IMR-90 (cell line): ENCODE results near the gene TNFRSF18. TPM values are rescaled to one million over a fixed set of nuclear protein-coding genes. Genes with fewer than 3 reads are reported as not detected.

Experiments
- ATAC-seq: fragments of 200-7000 bp; cut with Tn5 transposase; 2 replicates; pipeline ENCODE4 v1.9.1; 2020; ENCODE audit warnings: low read depth, mild to moderate bottlenecking, moderate library complexity
- BruUV-seq: library from RNA; stranded (reverse); fragments of 400-500 nt; replicated peaks from 2 replicates; lab custom pipeline; 2021; lab: Mats Ljungman, UMichigan
- CTCF ChIA-PET: fragments of 300-600 bp; formaldehyde crosslinking; extraction: SDS; loops from one replicate; lab custom pipeline; 2021; ENCODE audit warnings: antibody characterized with exemption; lab: Yijun Ruan, JAX
- POLR2A ChIA-PET: fragments of 300-600 bp; sonication (Branson Sonifier 250); formaldehyde crosslinking; loops from one replicate; lab custom pipeline; 2022; ENCODE audit warnings: antibody characterized with exemption; ENCODE audit not compliant: unreplicated experiment; lab: Charles Lee
- DNase-seq: peaks from one replicate; pipeline ENCODE4 v3.0.0; 2013
- H2AFZ ChIP-seq: replicated peaks from 2 replicates; pipeline ENCODE3; 2013; ENCODE audit warnings: low read length, mild to moderate bottlenecking; ENCODE audit not compliant: poor library complexity
- H2AK5ac ChIP-seq: 2 replicates; pipeline ENCODE4 v1.6.1; 2013; ENCODE audit warnings: low read depth, low read length, inconsistent platforms
- H2AK9ac ChIP-seq: replicated peaks from 2 replicates; pipeline ENCODE3; 2013; ENCODE audit warnings: mild to moderate bottlenecking, low read depth, low read length, moderate library complexity; ENCODE audit not compliant: poor library complexity
- H2BK120ac ChIP-seq: 2 replicates; pipeline ENCODE4 v1.6.1; 2013; ENCODE audit warnings: low read depth, low read length, inconsistent platforms
- H2BK15ac ChIP-seq: 3 replicates; pipeline ENCODE4 v1.6.1; 2013; ENCODE audit warnings: low read depth, low read length, inconsistent platforms
- H2BK20ac ChIP-seq: 2 replicates; pipeline ENCODE4 v1.6.1; 2013; ENCODE audit warnings: low read depth, mild to moderate bottlenecking, inconsistent platforms, low read length, moderate library complexity
- H2BK5ac ChIP-seq: 2 replicates; pipeline ENCODE4 v1.6.1; 2013; ENCODE audit warnings: mild to moderate bottlenecking, low read depth, low read length, inconsistent platforms; ENCODE audit not compliant: poor library complexity, severe bottlenecking
- H3K14ac ChIP-seq: replicated peaks from 2 replicates; pipeline ENCODE4 v1.6.1; 2013; ENCODE audit warnings: low read depth, low read length, inconsistent platforms
- H3K18ac ChIP-seq: 2 replicates; pipeline ENCODE4 v1.6.1; 2013; ENCODE audit warnings: low read depth, low read length, control low read depth
- H3K23ac ChIP-seq: 2 replicates; pipeline ENCODE4 v1.6.1; 2013; ENCODE audit warnings: low read depth, low read length, inconsistent platforms
- H3K27ac ChIP-seq: 2 replicates; pipeline ENCODE4 v1.5.1; 2013; ENCODE audit warnings: mild to moderate bottlenecking, control low read depth, low read length; ENCODE audit not compliant: insufficient read depth
- H3K27me3 ChIP-seq: 2 replicates; pipeline ENCODE4 v1.6.1; 2013; ENCODE audit warnings: low read length; ENCODE audit not compliant: control insufficient read depth, insufficient read depth
- H3K36me3 ChIP-seq: 2 replicates; pipeline ENCODE4 v1.6.1; 2013; ENCODE audit warnings: low read length, mixed read lengths; ENCODE audit not compliant: control insufficient read depth, insufficient read depth
- H3K4ac ChIP-seq: 2 replicates; pipeline ENCODE4 v1.6.1; 2013; ENCODE audit warnings: low read depth, low read length, inconsistent platforms
- H3K4me1 ChIP-seq: 2 replicates; pipeline ENCODE4 v1.6.1; 2013; ENCODE audit warnings: low read length, mixed read lengths; ENCODE audit not compliant: control insufficient read depth, insufficient read depth
- H3K4me2 ChIP-seq: 2 replicates; pipeline ENCODE4 v1.6.1; 2013; ENCODE audit warnings: low read depth, mild to moderate bottlenecking, control low read depth, low read length, moderate library complexity
- H3K4me3 ChIP-seq: 2 replicates; pipeline ENCODE4 v1.5.1; 2013; ENCODE audit warnings: low read depth, mild to moderate bottlenecking, control low read depth, low read length, moderate library complexity; ENCODE audit not compliant: insufficient read depth
- H3K56ac ChIP-seq: 2 replicates; pipeline ENCODE4 v1.6.1; 2013; ENCODE audit warnings: low read length, inconsistent platforms; ENCODE audit not compliant: insufficient read depth; ENCODE audit errors: extremely low read depth
- H3K79me1 ChIP-seq, 2 experiments: 2 replicates each; pipeline ENCODE4 v1.6.1; 2013; ENCODE audit warnings: low read length in 2 of 2, inconsistent platforms in 1 of 2, low read depth in 1 of 2
- H3K9ac ChIP-seq: 2 replicates; pipeline ENCODE4 v1.6.1; 2013; ENCODE audit warnings: low read depth, low read length, control low read depth
- H3K9me1 ChIP-seq: 2 replicates; pipeline ENCODE4 v1.6.1; 2013; ENCODE audit warnings: low read length, inconsistent platforms; ENCODE audit not compliant: insufficient read depth
- H3K9me3 ChIP-seq: 2 replicates; pipeline ENCODE4 v1.6.1; 2013; ENCODE audit warnings: low read length; ENCODE audit not compliant: control insufficient read depth, insufficient read depth
- H4K20me1 ChIP-seq: 2 replicates; pipeline ENCODE4 v1.6.1; 2013; ENCODE audit warnings: low read length, inconsistent platforms; ENCODE audit not compliant: insufficient read depth
- H4K5ac ChIP-seq: 2 replicates; pipeline ENCODE4 v1.6.1; 2013; ENCODE audit warnings: mild to moderate bottlenecking, low read depth, low read length, control low read depth
- H4K8ac ChIP-seq, 2 experiments: 2 replicates each; pipeline ENCODE4 v1.6.1; 2013; ENCODE audit warnings: low read depth in 2 of 2, low read length in 2 of 2, control low read depth in 1 of 2, inconsistent platforms in 1 of 2
- H4K91ac ChIP-seq: 2 replicates; pipeline ENCODE4 v1.6.1; 2013; ENCODE audit warnings: low read depth, low read length, inconsistent platforms; ENCODE audit not compliant: insufficient read depth
- BHLHE40 ChIP-seq: fragments of 150-350 bp; IDR thresholded peaks from 2 replicates; pipeline ENCODE4 v1.6.1; 2016; ENCODE audit warnings: mild to moderate bottlenecking, low read depth, low read length
- FOS ChIP-seq: fragments of 150-350 bp; IDR thresholded peaks from 2 replicates; pipeline ENCODE4 v1.6.1; 2016; ENCODE audit warnings: low read depth, low read length
- MXI1 ChIP-seq: IDR thresholded peaks from 2 replicates; pipeline ENCODE4 v1.6.1; 2012; ENCODE audit warnings: low read depth, mild to moderate bottlenecking, low read length, moderate library complexity, borderline replicate concordance
- RAD21 ChIP-seq: IDR thresholded peaks from 2 replicates; pipeline ENCODE4 v1.6.1; 2012; ENCODE audit warnings: low read length, improper control_type of control experiment
- RCOR1 ChIP-seq: IDR thresholded peaks from 2 replicates; pipeline ENCODE4 v1.6.1; 2012; ENCODE audit warnings: mild to moderate bottlenecking, low read length, improper control_type of control experiment; ENCODE audit not compliant: insufficient replicate concordance
- WGBS, 2 experiments: methylation state at CpG; one replicate each; pipeline versions ENCODE4 v1.1.5 to v1.1.7; 2013; ENCODE audit warnings: missing lambda C conversion rate in 2 of 2; ENCODE audit not compliant: insufficient read length in 1 of 2; ENCODE audit errors: extremely low coverage in 2 of 2; 5-methylcytosine and 5-hydroxymethylcytosine counted together
- dilution Hi-C: fragments of 300-500 bp; cut with HindIII; formaldehyde crosslinking; loops from one replicate; pipeline ENCODE4 v1.14.3; 2018; ENCODE audit warnings: low sequenced_read_pairs; ENCODE audit not compliant: unreplicated experiment
- in situ Hi-C: fragments of 300-500 bp; cut with MboI; formaldehyde crosslinking; loops from 3 replicates; pipeline ENCODE4 v1.14.3; 2019; ENCODE audit warnings: low sequenced_read_pairs, inconsistent platforms, mixed read lengths
- intact Hi-C: fragments of 100-400 bp; cut with micrococcal nuclease; formaldehyde crosslinking; loops from 2 replicates; pipeline ENCODE4 v1.10.0; 2022
- polyA plus RNA-seq, 3 experiments: library from polyadenylated mRNA; depleted of rRNA; stranded (reverse); fragments of >200 nt; gene quantifications; 2 replicates each; pipeline ENCODE4 v1.2.3, GENCODE V29; 2012; ENCODE audit warnings: low replicate concordance in 1 of 3
- total RNA-seq: library from RNA; depleted of rRNA; stranded (reverse); fragments of >200 nt; gene quantifications from 2 replicates; pipeline ENCODE4 v1.2.3, GENCODE V29; 2012

TNFRSF18 gene
- total and polyA plus RNA-seq, 2 of the 4 experiments (the other 2 are of a cell fraction): 0.18 to 1.0 TPM

DNA sequence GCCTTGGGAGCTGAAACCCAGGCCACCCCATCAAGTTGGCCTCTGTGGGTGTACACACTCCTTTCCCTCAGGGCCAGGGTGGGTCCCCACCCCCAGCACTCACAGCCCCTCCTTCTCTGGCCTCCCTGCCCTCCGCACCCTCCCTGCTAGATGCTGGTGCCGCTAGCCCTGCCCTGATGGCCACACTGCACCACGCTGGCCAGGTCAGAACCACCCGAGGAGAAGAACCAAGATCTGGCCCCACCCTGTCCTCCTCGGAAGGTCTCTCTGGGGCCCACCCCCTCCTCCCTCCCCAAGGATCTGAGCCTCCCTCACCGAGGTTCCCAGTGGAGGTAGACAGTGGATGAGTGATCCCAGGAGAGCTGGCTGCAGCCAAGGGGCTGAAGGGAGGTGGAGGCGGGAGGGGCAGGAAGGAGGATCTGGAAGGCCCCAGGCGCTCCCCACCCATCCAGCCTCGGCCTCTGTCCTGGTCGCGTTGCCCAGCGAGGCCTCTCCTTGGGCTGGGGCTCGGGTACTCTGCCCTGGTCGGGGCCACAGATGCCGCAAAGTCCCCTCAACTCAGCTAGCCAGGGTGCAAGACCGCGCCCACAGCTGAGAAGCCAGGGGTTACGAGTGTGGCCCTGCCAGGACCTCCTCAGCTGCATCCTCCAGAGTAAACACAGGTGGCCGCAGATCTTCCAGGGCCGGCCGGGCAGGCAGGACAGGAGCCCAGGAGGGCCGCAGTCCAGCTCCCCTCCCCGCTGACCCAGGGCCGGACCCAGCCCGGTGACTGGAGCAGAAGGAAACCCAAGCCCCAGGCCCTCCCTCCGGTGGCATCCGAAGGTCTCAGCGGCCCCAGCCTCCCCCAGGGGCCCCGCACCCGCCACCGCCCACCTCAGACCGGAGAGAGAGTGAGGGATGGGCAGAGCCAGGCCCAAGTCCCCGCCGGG is 30.8 kb upstream of the TNFRSF18 start:
- no peak overlapping the region for H3K18ac ChIP-seq
- peak overlapping the region; percentile 2 for H2BK5ac ChIP-seq
- H3K56ac ChIP-seq: no peak overlapping the region
- H3K27ac ChIP-seq: no peak overlapping the region
- peak overlapping the region; percentile 72; the same call in 1 of the 2 replicates for H2AK5ac ChIP-seq
- H3K27me3 ChIP-seq: no peaks in the 10 kb centered on the region
- no peak overlapping the region for H3K4me2 ChIP-seq
- no peak overlapping the region for H3K14ac ChIP-seq
- peaks cover 2% of the 10 kb centered on the region for H3K36me3 ChIP-seq
- H4K5ac ChIP-seq: peak overlapping the region; percentile 10; the same call in 1 of the 2 replicates
- peaks cover 3% of the 10 kb centered on the region for H3K9me3 ChIP-seq
- DNase-seq (no peak), ATAC-seq (peak; percentile 5; the same call in 1 of the 2 replicates)
- POLR2A ChIA-PET: no interaction called here
- peak overlapping the region in 1 of 2 experiments; percentile 53; a peak in 3 of 4 replicates for H4K8ac ChIP-seq
- 0 out of 2 replicates have a peak overlapping the region, but pooled peaks have one; percentile 23 for H2BK120ac ChIP-seq
- dilution Hi-C loops (no loop called here), intact Hi-C loops (loop anchor here (1.0 kb wide), 1 partner anchor 26 kb away; no protein-coding TSS in a partner anchor), in situ Hi-C loops (no loop called here)
- H3K9me1 ChIP-seq: no peaks in the 10 kb centered on the region
- H2BK20ac ChIP-seq: no peak overlapping the region
- no peak overlapping the region for H2BK15ac ChIP-seq
- H4K20me1 ChIP-seq: no peaks in the 10 kb centered on the region
- H3K4me3 ChIP-seq: no peak overlapping the region
- peak overlapping the region; percentile 37; the same call in 1 of the 2 replicates for H4K91ac ChIP-seq
- 52% methylated on average over 22 of the region's 34 CpGs; no CpG with 5 or more reads in 1 of the 2 experiments for WGBS, 2 experiments
- no peak overlapping the region; the same call in 1 of the 2 replicates for H3K23ac ChIP-seq
- peaks cover 20% of the 10 kb centered on the region for H3K4me1 ChIP-seq
- CTCF ChIA-PET: no interaction called here
- H2AK9ac ChIP-seq: peak overlapping the region; percentile 89
- peak overlapping the region; percentile 65 for H2AFZ ChIP-seq
- BruUV-seq: no TSS peak
- TF ChIP-seq FOS: no peak
- TF ChIP-seq RCOR1: no peak
- TF ChIP-seq BHLHE40: no peak
- no peak for TF ChIP-seq RAD21
- TF ChIP-seq MXI1: no peak
- H3K4ac ChIP-seq: peak overlapping the region; percentile 60
- no peak overlapping the region for H3K9ac ChIP-seq
- H3K79me1 ChIP-seq: peaks cover 7 to 35% of the 10 kb centered on the region in 2 experiments; a peak in 3 of 4 replicates
